DMS114 treated with DMSO at 0.1 percent for 48 hours (cell line): ENCODE results near the gene BANF1.
A peak's percentile ranks its signal among the peaks of the same experiment; 100 is the strongest.
"Not testable (repeated sequence)": the region's sequence is repeated elsewhere in the genome, so short reads cannot be mapped to it uniquely, and the experiment has no call there.

Experiments used
- DNase-seq: peaks from one replicate; lab custom pipeline; 2025; ENCODE audit not compliant: unreplicated experiment; lab: John Stamatoyannopoulos, UW

The BANF1 gene

DNA sequence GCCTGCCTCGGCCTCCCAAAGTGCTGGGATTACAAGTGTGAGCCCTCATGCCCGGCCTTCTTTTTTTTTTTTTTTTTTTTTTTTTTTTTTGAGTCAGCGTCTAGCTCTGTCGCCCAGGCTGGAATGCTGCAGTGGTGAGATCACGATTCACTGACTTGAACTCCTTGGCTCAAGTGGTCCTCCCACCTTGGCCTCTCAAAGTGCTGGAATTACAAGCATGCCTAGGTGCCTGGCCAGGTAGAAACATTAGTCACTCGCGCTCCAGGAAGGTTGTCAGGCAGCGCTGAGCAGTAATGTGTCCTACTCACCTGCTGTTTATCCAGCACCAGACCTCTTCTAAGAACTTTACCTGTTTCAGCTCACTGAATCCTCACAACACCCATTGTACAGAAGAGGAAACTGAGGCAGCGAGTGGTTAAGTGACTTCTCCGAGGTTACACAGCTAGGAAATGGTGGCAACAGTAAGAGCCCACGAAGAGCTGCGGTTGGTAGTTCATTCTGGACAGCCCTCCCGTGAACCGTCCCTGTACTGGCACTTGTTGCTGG is 9.0 kb downstream of the BANF1 start:
- DNase-seq = no peak

DNA sequence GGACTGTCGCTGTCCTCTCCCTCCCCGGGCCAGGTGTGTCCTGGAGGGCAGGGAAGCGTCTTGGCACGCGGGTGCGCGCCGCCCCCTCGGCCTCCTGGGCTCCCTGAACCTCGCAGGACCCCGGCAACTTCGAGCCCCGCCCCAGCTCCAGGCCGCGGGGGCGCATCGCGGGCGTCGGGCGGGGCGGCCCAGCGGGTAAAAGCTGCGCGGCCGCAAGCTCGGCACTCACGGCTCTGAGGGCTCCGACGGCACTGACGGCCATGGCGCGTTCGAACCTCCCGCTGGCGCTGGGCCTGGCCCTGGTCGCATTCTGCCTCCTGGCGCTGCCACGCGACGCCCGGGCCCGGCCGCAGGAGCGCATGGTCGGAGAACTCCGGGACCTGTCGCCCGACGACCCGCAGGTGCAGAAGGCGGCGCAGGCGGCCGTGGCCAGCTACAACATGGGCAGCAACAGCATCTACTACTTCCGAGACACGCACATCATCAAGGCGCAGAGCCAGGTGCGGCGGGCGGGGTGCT is 9.5 kb downstream of the BANF1 start, which contains the start of gene CST6:
Gene CST6, plus strand, starts transcription at position 224 of the 519 bp plus-strand sequence. Its CDS starts 37 bp downstream, at position 261.
- DNase-seq = no peak

DNA sequence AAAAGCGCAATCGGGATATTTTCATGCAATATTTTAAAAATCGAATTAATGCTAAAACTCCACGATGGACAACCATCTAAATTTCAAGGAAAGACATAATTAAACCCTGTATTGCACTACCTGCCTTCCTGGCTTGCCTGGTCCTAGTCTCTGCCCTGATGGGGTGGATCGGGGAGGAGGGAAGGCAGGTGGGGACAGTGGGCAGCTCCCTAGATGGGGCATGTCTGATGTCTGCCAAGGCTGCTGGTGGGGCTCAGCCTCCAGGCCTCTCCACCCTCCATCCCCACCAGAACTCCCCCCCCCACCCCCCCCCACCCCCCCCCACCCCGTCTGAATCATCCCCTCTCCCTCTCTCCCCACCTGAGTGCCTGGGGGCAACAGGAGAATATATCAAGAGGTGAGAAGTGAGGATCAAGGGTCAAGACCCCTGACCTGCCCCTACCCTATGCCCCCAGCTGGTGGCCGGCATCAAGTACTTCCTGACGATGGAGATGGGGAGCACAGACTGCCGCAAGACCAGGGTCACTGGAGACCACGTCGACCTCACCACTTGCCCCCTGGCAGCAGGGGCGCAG is 10.2 kb downstream of the BANF1 start:
- no peak for DNase-seq

DNA sequence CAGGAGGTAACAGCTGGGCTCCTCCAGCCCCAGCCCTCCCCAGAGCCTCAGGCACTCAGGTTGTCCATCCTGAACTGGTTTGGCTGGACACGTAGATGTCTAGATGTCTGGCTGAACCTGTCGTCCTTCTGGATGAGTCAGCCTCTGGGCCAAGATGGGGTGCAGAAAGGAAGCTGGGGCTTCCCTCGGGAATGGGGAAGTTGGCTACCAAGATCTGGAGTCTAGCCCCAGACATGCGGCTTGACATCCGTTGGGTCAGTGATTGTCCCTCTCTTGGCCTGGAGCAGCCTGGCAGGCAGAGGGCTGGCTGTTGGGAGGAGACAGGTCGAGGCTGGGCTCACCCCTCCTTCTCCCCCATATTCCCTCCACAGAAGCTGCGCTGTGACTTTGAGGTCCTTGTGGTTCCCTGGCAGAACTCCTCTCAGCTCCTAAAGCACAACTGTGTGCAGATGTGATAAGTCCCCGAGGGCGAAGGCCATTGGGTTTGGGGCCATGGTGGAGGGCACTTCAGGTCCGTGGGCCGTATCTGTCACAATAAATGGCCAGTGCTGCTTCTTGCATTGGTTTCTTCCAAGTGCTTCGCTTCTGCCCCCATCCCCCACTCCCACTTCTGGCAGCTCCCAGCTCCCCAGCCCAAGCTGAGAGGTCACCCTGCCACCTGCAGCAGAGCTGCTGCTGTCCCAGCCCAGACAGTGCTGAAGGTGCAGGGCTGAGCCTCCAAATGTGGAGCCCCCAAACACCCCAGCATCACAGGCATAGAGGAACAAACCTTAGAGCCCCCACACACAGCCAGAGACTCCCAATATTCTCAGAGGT is 10.9 kb downstream of the BANF1 start:
- DNase-seq = no peak

DNA sequence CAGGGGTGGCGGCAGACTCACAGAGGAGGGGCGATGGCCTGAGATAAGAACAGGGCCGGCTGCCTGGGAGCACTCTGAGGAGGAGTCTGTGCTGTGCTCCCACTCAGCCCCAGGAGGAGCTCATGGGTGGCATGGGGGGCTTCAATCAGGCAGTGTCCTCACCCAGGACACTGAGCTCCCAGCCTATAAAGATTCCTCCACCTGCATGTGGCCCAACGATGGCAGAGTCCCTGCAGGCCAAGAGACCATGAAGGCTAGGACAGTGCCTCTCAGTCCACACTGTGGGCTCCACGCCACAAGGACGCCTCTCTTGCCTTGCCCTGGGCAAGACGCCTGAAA is 11.4 kb downstream of the BANF1 start:
- no peak for DNase-seq

DNA sequence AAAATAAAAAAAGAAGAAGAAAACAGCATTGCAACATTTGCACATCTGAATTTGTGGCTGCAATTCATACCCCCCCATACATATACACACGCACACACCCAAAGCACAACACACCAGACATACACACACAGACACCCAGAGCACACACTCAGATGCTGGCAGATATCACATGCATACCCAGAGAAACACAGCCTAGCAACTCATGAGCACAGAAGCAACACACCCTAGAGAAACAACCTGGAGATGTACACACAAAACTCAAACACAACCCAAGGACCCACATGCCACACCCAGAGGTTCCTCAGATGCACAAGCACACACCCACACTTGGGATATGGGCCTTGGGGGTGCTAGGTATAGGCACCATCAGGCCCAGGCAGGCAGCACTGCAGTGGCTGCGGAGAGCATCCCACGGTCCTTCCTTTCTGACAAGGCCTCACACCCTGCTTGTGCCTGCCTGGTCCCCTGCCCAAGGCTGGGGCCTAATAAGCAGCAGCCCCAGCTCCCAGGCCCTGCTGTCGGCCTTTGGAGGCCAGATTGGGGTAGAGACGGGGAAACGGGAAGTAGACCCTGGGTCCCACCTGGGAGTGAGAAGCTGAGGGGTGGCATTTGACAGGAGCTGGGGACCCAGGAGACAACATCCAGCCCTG is 12.6 kb downstream of the BANF1 start:
- no peak for DNase-seq

DNA sequence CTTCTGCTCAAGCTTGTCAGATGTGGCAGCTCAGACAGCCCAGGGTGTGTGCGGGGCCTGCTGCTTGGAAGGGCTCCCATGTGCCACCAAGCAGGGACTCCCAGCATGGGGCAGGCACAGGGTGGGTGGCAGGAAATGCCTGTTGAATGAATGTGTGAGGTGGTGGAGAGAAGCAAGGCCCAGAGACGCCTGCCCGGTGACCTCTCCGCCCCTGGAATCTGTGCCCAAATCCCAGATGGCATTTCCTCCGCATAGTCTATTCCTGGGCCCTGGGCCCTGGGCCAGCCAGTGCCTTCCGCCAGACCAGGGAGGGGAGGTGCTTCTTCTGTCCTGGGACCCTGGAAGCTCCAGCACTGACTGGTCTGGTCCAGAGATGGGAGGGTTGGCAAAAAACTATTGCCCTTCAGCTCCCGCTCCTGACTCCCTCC is 13.2 kb downstream of the BANF1 start:
- DNase-seq = no peak

DNA sequence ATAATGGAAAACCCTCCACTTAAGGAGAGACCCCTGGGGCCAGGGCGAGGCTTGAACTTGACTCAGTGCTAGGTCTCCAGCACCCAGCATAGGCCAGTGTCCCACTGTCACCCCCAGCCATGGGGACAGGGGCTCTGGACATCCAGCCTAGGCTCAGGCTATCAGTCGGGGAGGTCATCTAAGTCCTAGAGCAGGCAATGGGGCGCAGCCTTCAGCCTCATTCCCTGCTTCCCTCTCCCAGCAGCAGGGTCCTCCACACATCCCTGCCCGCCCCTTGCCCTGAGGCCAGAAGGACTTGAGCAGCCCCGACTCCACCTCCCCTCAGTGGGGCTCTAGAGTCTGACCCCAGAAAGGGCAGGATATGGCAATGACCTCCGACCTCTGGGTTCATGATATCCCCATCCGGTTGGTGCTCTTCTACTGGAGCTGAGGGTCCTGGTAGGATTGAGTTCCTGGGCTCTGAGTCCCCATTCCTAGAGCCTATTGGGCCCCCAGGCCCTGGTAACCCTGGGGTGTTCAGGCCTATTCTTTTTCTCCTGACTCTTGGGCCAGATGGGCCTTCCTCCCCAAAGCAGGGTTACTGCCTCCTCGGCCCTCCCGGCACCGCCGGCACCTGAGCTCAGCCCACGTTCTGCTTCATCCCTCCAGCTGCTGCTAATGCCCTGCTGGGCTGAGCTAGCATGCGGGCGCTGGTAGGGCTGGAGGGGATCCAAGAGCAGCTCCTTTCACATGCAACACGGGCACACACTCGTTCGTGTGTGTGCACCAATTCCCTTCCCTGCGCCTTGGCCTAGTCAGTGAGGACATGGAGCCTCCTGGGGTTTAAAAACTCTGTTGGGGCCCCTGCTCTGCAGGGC is 13.9 kb downstream of the BANF1 start:
- no peak for DNase-seq

DNA sequence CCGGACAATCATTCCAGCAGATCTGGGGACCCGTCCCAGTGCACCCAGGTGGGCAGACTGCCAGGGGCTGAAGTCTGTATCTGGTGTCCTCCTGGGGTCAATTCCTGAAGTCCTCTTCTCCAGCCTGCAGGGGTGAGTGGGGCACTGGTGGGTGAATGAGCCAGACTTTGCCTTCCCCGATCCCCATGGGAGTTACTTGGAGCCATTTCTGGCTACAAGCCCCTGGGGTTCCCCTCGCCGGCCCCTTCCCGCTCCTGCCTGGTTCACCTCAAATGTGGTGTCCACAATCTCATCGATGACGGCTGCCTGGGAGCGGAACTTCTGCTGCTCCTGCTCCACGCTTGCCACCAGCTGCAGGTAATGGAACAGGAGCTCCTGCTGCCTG is 14.5 kb downstream of the BANF1 start:
- no peak for DNase-seq

DNA sequence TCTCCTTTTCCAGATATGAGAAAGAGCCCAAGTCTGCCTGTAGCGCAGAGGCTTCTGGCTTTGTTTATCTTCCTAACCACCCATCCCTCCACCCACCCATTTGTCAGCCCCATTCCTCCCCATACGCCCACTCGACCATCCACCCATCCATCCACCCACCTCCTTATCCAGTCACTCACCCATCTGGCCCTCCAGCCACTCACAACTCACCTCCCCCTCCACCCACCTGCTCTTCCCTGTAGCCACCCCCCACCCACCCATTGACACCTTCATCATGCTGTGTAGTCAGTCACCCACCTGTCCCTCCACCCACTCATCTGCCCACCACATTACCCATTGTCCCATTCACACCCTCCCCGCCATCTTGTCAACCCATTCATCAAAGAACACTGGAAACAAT is 15.0 kb downstream of the BANF1 start:
- DNase-seq = no peak

DNA sequence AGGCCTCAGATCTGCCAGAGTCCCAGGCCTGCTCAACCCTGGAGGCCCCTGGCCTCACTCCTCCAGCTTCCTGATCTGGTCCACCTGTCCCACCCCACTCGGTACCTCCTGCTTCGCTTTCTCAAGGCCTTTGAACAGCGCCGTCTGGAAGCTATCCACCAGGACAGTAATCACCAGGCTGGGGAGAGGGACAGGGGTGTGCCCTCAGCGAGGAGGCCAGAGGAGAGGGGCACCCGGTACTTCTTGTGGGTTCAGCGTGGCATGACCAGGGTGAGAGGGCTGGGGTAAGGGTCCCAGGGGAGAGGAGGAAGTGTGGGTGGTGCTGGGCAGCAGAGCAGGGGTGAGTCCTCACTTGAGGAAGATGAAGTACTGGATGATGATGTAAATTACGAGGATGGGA is 17.9 kb downstream of the BANF1 start:
- DNase-seq = no peak

DNA sequence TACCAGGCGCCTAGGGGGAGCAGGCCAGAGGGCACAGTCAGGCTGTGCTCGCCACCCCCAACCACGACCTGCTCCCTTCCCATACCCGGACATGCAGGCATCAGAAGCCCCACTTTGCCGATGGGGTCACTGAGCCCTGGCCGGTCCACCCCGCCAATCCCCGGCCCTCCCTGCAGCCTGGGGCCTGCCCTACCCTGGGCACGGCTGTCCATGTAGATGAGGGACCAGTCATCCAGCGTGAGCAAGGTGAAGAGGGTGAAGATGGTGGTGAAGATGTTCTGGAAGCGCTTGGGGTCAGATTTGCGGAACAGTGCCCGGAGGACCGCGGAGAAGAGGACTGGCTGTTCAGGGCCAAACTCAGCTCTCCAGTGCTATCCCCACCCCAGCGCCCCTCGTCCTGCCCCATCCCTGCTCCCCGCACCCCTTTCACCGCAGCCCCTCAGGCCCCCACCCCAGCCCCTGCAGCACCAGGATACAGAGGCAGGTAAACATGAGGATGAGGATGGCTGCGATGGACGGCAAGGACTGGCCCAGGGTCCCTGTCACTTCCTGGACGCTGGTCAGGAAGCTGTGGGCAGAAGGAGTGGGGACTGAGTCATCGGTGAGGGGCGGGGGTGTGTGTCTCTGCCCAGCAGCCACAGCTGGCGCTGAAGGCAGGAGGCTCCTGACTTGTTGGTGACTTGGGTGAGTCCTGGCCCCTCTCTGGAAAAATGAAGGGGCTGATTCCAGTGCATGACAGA is 18.5 kb downstream of the BANF1 start:
- DNase-seq = no peak

DNA sequence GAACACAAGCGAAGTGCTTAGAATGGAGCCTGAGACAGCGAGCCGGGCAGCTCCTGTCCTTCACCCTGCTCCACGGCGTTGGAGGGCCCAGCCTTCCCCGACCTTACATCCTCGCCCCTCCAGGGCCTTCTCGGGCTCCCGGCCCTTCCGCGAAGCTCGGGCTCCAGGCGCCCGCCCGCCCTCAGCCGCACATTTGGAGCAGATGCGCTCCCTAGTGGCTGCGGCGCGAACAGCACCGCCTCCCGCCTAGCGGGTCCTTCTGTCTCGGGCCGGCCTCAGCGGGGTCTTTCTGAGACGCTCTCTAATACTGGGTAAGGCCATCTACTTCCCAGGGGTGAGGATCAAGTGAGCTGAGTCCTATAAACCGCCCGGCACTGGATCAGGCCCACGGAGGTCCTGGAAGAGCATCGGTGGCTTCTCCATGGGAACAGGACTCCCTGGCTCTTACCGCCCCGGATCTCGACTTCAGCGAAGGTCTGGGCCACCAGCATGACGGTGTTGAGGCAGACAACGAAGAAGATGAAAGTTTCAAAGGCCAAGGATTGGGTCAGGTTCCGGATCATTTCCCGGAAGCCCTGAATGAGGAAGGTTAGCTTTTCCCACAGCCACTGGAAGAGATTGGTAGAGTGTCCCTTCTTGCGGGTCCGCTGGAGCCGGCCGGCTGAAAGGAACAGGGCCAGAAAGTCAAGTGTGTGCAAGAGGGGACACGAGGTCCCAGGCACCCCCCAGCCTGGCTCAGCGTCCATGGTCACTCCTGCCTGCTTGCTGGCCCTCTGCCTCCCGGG is 20.3 kb downstream of the BANF1 start:
- peak; percentile 42 for DNase-seq

DNA sequence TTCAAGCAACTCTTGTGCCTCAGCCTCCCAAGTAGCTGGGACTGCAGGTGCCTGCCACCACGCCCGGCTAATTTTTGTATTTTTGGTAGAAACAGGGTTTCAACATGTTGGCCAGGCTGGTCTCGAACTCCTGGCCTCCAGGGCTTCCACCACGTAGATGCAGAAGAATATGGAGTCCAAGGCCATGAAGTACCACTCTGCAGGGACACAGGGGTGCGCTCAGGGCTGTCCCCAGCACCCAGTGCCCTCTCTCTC is 20.8 kb downstream of the BANF1 start:
- not testable (repeated sequence) for DNase-seq

DNA sequence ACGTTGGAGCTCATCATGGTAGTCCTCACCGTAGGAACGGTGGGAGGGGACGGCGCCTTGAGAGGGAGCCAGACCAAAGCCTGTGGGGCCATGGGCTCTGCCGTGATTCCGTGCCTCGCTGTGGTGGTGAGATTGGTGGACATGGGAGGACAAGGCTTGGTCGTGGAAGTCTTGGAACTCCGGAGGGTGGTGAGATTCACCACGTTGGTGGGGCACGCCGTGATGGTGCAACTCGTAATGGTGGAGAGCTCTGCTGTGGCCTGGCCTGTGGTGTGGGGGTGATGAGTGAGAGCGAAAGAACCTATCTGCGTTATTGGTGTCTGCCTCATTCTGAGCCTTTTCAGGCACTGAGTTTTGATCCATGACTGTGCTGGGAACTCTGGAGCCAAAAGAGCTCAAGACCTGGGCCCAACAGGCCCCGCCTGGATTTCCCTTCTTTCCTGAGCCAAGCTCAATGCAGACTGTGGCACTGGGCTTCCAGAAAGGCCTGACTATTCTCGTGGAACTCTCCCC is 23.8 kb downstream of the BANF1 start, which contains the start of gene CATSPER1:
Gene CATSPER1, minus strand, starts transcription at position 463 of the 513 bp plus-strand sequence. Its CDS starts 100 bp downstream, at position 363.
- DNase-seq = no peak

DNA sequence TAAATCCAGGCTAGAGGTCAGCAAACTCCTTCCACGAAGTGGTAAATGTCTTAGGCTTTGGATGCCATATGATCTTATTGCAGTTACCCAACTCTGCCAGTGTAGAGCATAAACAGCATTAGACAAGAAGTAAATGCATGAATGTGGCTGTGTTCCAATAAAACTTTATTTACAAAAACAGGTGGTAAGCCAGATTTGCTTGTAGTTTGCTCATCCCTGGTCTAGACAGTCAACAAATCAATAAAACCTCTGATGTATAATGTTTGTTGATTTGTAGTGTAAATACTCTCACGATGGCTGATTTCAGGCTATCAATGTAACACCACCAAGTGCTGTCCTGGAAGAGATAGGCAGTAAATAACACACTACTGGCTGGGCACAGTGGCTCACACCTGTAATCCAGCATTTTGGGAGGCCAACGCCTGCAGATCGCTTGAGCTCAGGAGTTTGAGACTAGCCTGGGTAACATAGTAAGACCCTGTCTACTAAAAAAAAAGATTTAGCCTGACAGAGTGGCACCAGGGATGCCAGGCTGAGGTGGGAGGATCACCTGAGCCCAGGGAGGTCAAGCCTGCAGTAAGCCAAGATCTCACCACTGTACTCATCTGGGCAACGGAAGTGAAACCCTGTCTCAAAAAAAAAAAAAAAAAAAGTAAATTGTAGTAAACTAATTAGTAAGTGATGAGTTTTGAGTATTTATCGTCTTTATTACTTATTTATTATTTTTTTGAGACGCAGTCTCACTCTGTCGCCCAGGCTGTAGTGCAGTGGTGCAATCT is 30.8 kb downstream of the BANF1 start:
- no peak for DNase-seq

DNA sequence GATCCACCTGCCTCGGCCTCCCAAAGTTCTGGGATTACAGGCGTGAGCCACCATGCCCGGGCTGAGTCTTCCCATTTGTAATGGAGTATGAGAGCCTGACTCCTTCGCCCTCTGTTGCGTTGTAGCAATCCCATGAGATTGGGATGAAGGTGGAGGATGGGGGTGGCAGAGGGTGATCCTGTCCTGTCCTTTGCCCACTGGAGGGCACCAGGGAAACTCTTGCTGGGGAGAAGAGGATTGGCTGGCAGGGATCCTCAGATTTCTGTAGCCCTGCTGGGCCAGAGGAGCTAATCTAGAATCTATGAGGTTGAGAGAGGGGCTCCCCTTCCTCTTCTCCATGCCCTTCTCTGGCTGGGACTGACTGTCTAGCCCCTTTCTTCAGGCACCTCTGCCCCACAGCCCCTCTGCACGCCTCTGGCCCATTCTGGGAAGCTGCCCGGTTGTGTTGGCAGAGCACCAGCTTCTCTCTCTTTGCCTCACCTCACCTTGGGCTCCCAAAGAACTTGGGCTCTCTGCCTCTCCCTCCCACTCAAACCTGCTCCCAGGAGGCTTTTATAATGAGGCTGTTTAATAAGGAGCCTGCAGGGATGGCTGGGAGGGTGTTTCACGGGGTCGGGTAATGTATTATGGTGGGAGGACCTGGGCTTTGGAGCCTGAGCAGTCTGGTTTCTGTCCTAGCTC is 33.5 kb downstream of the BANF1 start:
- DNase-seq = no peak

DNA sequence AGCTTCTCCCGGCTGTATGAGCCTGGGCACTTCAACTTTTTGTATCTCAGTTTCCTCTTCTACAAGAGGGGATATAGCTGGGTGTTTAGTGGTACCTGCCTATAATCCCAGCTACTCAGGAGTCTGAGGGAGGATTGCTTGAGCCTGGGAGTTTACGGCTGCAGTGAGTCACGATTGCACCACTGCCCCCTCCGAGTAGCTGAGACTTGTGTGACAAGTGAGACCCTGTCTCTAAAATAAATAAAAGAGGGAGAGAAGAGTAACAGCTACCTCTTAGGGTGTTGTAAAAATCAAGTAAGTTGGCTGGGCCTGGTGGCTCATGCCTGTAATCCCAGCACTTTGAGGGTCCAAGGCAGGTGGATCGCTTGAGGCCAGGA is 34.0 kb downstream of the BANF1 start:
- no peak for DNase-seq
